HG03354 (cell line): ENCODE data around the gene RIPOR1.
A peak's percentile ranks its signal among the peaks of the same experiment; 100 is the strongest.
"Not testable (repeated sequence)": the region's sequence is repeated elsewhere in the genome, so short reads cannot be mapped to it uniquely, and the experiment has no call there.

Source experiments
- ATAC-seq: cut with Tn5 transposase; IDR thresholded peaks from one replicate; pipeline ENCODE4 v1.9.1; 2021; ENCODE audit warnings: mild to moderate bottlenecking; ENCODE audit not compliant: unreplicated experiment, poor library complexity, severe bottlenecking

Gene RIPOR1, protein sequence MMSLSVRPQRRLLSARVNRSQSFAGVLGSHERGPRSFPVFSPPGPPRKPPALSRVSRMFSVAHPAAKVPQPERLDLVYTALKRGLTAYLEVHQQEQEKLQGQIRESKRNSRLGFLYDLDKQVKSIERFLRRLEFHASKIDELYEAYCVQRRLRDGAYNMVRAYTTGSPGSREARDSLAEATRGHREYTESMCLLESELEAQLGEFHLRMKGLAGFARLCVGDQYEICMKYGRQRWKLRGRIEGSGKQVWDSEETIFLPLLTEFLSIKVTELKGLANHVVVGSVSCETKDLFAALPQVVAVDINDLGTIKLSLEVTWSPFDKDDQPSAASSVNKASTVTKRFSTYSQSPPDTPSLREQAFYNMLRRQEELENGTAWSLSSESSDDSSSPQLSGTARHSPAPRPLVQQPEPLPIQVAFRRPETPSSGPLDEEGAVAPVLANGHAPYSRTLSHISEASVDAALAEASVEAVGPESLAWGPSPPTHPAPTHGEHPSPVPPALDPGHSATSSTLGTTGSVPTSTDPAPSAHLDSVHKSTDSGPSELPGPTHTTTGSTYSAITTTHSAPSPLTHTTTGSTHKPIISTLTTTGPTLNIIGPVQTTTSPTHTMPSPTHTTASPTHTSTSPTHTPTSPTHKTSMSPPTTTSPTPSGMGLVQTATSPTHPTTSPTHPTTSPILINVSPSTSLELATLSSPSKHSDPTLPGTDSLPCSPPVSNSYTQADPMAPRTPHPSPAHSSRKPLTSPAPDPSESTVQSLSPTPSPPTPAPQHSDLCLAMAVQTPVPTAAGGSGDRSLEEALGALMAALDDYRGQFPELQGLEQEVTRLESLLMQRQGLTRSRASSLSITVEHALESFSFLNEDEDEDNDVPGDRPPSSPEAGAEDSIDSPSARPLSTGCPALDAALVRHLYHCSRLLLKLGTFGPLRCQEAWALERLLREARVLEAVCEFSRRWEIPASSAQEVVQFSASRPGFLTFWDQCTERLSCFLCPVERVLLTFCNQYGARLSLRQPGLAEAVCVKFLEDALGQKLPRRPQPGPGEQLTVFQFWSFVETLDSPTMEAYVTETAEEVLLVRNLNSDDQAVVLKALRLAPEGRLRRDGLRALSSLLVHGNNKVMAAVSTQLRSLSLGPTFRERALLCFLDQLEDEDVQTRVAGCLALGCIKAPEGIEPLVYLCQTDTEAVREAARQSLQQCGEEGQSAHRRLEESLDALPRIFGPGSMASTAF

DNA sequence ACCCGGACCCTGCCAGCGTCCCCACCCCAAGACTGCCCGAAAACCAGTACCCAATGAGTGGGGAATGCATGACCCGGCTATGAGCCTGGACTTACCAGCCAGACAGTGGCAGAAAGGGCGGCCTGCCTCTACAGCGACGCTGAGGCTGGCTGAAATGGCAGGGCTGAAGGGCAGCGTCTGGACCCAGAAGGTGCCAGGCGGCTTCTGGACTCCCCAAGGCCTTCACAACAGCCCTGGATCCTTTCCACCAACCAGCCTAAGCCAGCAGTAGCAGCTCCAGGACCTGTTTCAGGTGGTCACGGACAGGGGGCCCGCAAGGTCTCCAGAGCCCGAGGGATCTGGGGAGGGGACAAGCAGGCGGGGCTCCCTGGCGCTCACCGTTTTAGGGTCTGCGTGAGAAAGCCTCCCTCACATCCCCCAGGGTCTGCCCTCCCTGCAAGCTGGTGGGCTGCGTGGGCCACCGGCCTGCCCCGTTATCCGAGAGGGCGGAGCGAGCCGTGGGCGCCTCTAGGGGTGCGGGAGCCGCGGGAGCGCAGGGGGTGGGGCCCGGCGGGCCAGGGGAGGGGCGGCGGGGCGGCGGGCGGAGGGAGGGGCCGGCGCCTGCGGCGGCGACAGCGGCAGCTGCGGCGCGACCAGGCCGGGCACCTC, at the start of gene RIPOR1:
Gene RIPOR1 (plus strand): TSS at position 608 of the 648 bp plus-strand sequence. CDS start 9,618 bp downstream, outside the sequence.
- no peak for ATAC-seq

DNA sequence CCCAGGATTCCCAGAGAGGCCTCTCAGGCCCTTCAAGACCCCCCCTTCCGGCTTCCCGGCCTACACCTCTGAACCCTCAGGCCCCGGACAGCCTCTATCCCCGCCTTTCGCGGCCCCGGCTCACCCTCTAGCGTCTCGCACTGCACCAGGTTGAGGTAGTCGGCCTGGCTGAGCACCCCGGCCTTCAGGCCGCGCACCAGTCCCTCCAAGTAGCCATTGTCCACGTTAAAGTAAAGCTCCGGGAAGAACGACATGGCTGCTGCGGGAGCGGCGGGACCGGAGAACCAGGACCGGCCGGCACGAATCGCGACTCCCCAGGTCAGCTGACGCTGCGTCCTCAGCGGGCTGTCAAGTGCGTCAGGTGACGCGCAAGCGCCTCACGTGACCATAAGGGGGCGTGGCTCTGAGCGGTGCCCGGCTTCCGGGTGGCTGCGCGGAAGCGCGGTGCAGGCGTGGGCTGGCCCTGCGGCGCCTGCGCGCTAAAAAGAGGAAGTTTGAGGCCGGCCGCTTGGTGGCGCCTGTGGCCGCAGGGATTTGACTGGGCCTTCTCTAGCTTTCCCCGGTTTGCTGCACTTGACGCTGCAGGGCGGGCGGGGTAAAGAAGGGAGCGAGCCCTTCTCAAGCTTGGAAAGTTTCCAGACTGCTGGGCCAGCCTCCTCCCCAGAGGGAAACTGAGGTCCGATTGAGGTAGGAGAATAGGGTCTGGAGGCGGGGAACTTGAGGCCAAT, 47.6 kb upstream of the RIPOR1 start, which contains the start of gene ATP6V0D1:
Gene ATP6V0D1 (minus strand): TSS at position 325 of the 728 bp plus-strand sequence. CDS start 71 bp downstream, at position 254.
- peak; percentile 87 for ATAC-seq

DNA sequence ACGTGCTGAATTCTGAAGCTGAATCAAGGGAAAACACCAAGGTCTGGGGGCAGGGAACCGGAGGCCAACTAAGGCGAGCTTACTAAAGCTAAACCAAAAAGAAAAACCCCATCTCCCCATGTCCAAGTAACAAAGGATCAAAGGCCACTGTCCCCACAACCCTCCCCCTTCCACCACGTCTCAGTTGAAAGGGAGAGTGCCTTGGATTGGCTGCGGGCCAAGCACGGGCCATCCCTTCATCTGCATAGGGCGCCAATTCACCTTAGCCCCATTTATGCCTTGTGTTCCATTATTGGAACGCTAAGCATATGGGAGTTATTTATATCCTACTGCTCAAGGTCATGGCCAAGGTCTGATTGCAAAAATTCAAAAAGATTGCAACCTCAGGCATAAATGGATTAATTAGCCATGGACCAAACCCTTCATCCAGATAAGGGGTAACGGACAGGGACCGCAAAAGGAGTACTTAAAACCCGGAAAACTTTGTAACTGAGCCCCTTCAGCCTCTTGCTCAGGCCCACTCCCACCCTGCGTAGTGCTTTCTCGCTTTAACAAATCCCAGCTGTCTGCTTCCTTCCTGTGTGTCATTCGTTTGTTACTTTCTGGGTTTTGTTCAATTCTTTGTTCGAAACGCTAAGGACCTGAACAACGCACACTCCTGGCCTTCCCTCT, 46.9 kb upstream of the RIPOR1 start:
- peak; percentile 17 for ATAC-seq

DNA sequence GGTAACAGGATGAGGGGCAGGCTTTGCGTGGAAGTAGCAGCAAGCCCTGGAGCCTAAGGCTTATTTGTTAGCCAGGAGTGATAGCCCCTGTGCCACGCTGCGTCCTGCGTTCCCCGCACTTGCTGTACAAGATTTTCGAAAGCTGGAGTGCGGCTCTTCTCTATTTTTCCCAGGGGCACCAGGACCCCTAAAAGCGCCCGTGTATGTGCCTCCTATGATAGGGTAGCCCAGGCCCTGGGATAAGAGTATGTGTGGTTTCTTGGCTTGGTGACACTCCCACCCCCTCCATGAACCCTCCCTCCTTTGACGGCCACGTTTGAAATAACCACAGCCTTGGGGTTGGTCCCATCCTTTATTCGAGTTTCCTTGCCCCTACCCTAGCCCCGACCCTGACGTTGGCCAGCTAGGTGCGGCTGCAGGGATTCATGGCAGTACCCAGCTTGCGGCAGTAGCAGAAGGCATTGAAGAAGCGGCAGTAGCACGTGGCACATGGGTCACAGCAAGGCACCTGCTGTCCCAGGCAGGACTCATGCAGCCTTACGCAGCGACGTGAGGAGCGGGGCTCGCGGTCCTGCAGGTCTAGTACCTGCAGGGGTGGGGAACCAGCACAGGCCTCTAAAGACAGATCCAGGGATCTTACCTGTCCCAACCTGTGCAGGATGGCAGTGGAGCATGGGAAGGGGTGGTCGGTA, 46.2 kb upstream of the RIPOR1 start:
- no peak for ATAC-seq

DNA sequence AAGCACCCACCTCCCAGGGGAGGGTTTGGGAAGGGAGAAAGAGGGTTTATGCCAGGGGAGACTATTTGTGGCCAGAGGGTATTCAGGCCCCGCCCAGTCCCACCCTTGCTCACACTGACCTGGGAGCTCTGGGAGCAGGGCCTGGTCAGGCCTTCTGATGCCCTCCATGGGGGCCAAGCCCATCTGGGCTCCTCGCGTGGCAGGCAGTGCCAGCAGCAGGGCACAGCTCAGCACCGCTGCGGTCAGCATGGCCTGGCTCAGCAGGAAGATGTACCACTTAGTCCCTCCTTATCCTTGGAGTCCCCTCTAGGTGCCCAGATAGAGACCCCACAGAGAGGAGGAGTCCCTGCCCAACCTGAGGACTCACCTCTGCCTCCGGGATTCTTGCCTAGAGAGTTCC, 45.5 kb upstream of the RIPOR1 start, which contains the start of gene AGRP:
Gene AGRP (minus strand): TSS at position 398 of the 400 bp plus-strand sequence. CDS start 149 bp downstream, at position 249.
- ATAC-seq: no peak

DNA sequence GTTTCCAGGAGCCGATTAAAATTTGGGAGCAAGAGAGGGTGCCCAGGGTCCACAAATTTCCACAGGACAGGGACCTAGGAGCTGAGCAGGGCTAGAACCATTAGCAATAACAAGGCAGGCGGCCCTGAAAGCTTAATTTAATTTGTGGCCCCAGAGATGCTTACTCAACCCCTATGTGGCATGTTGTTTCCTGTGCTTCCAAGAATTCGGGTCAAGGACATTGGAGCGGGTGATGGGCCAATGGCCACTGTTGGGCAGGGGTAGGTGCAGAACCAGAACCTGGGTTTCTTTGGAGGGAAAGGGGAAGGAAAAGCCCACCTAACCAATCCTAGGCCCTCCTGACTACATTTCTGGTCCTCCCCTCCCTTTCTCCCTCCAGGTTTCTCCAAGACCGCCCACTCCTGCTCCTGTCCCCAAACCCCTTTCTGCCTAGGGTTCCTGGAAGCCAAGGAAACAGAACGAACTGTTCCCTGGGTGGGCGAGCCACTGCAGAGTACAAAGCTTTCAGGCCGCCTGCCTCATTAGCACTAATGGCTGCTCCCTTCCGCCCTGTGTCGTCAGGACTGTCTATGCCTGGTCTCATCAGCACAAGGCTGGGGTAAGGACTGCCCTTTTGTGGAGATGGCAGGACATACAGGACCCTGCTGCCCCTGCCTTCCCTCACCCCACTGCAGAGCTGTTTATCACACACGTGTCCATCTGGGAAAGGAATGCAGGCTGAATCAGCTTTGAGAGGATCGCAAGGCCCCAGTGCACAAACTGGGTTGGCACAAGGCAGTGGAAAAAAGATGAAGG, 44.7 kb upstream of the RIPOR1 start:
- no peak for ATAC-seq

DNA sequence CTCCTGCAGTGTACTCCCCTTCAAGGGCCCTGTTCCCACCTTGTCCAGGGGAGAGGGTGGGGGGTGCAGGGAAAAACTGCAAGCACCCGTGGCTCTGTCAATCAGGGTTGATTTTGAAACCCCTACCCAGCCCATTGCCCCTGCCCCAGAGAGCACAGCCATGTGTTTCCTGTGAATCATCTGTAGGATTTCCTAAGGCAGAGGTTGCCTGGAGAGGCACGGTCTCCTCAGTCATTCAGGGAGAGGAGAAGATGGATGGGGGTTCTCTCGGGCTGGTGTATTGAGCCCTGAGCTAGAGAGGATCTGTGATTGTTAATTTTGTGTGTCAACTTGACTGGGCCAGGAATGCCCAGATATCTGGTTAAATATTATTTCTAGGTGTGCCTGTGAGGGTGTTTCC, 41.8 kb upstream of the RIPOR1 start:
- ATAC-seq: no peak

DNA sequence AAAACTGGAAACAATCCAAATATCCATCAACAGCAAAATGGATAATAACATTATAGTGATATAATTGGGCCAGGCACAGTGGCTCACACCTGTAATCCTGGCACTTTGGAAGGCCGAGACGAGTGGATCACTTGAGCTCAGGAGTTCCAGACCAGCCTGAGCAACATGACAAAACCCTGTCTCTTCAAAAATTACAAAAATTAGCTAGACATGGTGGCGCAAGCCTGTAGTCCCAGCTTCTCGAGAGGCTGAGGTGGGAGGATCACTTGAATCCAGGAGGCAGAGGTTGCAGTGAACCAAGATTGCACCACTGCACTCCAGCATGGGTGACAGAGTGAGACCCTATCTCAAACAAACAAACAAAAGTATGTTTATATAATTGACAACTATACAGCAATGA, 41.1 kb upstream of the RIPOR1 start:
- not testable (repeated sequence) for ATAC-seq

DNA sequence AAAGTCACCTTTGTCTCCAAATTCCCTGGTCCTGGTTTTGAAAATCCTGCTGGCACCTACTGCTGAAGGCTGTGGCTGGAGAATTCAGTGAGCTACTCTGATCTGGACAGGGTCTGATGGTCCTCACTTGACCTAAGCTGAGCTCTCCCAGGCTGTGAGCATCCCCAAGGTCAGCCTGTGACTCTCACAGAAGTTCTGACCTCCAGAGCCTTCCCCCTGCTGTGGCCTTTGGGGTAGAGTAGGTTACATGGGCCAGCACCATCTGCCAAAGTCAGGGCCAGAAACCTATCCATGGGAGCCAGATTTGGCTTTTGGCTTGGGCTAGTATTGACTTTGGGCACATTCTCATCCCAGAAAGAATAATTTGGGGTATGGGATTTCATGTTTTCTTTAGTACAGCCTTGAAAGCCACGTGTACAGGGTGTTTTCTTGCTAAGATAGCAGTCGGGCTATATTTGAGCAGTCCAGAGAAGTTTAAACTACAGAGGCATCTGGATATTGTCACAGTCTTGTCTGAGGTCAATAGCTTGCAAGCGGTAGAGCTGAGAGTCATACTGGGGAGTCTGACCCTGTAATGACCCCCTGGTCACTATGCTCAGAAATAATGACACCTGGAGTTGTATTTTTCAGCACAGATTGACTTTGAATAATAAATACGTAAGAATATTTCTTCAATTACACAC, 39.1 kb upstream of the RIPOR1 start:
- no peak for ATAC-seq

DNA sequence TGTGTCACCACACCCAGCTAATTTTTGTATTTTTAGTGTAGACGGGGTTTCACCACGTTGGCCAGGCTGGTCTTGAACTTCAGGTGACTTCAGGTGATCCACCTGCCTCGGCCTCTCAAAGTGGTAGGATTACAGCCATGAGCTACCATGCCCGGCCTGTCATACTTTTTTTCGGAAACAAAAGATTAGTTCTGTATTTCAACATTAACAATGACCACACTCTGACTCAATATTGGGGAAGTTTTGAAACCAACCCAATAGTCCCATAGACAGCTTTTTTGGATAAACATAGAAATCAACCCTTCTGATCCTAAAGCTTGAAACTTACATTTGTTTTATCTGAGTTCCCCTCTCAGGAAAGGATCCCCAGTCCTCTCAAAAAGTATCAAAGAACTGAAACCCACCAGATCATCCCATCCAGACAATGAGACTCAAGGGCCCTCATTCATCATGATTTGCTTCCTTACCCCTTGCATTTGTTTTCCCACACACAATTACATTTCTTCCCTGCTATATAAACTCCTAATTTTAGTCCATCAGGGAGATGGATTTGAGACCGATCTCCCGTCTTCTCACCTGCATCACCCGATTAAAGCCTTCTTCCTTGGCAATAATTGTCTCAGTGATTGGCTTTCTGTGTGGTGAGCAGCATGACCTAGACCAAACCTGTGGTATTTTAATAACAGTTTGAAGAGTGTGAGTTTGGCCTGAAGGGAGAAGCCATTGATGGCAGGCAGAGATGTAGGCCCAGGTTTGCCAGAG, 38.1 kb upstream of the RIPOR1 start:
- no peak for ATAC-seq

DNA sequence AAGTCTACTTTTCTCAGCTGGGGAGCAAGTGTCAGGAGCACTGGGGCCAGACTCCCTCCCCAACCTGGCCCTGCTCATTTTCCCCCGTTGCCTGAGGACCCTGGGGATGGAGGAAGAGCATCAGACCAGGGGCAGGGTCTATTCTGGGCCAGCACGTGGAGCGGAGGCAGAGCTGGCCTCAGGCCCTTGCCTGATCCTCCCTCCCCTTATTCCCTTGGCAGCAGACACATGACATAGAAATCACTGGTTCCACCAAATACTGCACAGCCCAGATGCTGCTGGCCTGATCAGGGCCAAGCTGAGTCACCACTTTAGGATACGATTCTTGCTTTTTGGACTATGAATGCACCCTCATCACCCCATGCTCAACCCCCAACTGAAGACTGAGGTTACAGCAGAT, 29.5 kb upstream of the RIPOR1 start:
- ATAC-seq: no peak

DNA sequence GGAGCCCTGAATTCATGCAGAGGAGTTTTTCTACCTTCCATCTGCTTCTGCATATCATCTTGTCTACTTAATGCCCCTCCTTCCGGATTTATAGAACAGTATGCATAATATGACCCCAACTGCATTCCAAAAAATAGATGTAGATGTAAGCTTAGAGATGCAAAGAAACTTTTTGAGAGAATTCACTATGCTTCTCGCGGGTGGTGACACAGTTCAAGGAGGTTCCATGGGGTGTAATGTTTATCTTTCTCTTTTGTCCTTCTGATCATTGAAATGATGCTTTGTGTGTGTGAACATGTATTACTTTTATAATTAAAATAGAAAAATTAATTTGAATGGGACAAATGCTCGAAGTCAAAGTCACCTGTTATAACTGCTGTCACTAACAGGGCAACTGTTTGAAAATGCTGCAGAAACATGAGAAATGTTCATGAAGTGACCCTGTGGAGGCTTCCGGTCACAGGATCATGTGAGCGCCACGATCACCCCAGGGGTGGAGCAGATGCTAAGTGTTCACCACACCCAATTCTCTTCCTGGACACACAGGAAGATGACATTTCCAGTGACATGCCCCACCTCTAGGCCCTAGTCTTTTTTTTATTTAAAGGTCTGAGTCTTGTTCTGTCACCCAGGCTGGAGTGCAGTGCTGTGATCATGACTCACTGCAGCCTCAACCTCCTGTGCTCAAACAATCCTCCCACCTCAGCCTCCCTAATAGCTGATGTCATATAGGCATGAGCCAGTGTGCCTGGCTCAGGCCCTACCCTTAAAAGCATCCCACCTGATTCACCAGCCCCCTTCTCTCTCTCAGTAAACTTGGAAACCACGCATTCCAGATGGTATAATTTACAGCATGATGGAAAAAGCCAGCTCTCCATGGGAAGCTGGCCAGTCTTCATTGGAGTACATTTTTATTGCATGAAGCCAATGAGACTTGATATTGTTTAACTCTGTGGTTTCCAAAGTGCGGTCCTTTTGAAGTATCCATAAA, 24.3 kb upstream of the RIPOR1 start:
- ATAC-seq: peak; percentile 57

DNA sequence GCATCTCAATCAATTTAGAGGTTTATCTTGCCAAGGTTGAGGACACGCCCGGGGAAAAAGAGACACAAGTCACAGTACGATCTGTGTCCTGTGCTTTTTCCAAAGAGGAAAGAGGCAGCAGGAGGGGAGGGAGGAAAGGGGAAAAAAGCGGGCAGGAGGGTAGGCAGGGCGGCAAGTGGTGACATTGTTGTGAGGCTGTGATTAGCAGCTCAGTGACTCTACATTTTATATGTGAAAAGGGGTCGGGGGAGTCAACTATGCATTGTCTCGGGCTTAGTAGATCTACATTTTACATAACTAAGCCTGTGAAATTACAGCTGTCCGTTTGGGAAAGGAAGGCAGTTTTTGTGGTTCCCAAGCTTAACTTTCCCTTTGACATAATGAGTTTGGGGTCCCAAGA, 22.2 kb upstream of the RIPOR1 start:
- ATAC-seq: no peak

DNA sequence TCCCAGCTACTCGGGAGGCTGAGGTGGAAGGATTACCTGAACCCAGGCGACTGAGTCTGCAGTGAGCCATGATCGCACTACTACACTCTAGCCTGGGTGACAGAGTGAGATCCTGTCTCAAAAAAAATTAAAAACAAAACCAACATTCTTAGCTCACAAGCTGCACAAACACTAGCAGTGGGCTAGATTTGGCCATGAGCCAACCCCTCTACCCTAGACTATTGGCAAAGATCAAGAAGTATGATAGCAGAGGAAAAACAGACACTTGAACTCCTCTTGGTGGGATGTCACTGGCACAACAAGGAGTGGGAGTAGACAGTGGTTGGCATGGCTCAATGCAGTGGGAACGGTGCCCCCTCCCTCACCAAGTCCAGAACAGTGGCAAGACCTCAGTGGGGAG, 19.6 kb upstream of the RIPOR1 start:
- no peak for ATAC-seq

DNA sequence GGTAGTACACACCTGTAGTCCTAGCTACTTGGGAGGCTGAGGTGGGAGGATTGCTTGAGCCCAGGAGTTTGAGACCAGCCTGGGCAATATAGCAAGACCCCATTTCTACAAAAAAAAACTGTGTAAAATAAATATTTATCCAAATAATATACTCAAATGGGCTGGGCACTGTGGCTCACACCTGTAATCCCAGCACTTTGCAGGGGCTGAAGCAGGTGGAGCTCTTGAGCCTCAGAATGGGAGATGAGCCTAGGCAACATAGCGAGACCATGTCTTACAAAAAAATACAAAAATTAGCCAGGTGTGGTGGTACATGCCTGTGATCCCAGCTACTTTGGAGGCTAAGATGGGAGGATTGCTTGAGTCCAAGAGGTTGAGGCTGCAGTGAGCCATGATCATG, 14.7 kb upstream of the RIPOR1 start:
- ATAC-seq: not testable (repeated sequence)
